OCI-LY7 (cell line): Measurements from ENCODE around the gene TAP1. TPM values are rescaled to one million over a fixed set of nuclear protein-coding genes. Genes with fewer than 3 reads are reported as not detected.
"Not testable (repeated sequence)": the region's sequence is repeated elsewhere in the genome, so short reads cannot be mapped to it uniquely, and the experiment has no call there.

Experiments
- BruUV-seq: library from RNA; stranded (reverse); fragments of 400-500 nt; replicated peaks from 2 replicates; lab custom pipeline; 2021; lab: Mats Ljungman, UMichigan
- CTCF ChIA-PET: fragments of 300-600 bp; sonication (Branson Sonifier 250); formaldehyde crosslinking; loops from one replicate; lab custom pipeline; 2022; ENCODE audit warnings: antibody characterized with exemption; ENCODE audit not compliant: unreplicated experiment; lab: Charles Lee
- POLR2A ChIA-PET: fragments of 300-600 bp; sonication (Branson Sonifier 250); formaldehyde crosslinking; loops from one replicate; lab custom pipeline; 2022; ENCODE audit warnings: antibody characterized with exemption; lab: Charles Lee
- DNase-seq: peaks from one replicate; pipeline ENCODE4 v3.0.0-alpha.2; 2015; ENCODE audit warnings: low spot score
- H2AFZ ChIP-seq: fragments of 200-600 bp; sonication (generic), shearing (Covaris generic); 2 replicates; pipeline ENCODE4 v1.6.1; 2014; ENCODE audit warnings: mild to moderate bottlenecking, antibody characterized with exemption, low read length, moderate library complexity
- H3K27ac ChIP-seq: fragments of 200-600 bp; sonication (generic); 2 replicates; pipeline ENCODE4 v1.5.1; 2014; ENCODE audit warnings: mixed run types, low read depth, mild to moderate bottlenecking, moderate library complexity, low read length, inconsistent platforms; ENCODE audit not compliant: poor library complexity, severe bottlenecking
- H3K36me3 ChIP-seq: fragments of 200-600 bp; sonication (generic); 2 replicates; pipeline ENCODE4 v1.6.1; 2014; ENCODE audit warnings: mild to moderate bottlenecking, antibody characterized with exemption, low read length, moderate library complexity, mixed read lengths; ENCODE audit not compliant: insufficient read depth
- H3K4me1 ChIP-seq: fragments of 200-600 bp; sonication (generic); 2 replicates; pipeline ENCODE4 v1.5.1; 2014; ENCODE audit warnings: mild to moderate bottlenecking, low read length; ENCODE audit not compliant: insufficient read depth, poor library complexity, severe bottlenecking
- H3K4me2 ChIP-seq: fragments of 200-600 bp; sonication (generic); 2 replicates; pipeline ENCODE4 v1.6.1; 2014; ENCODE audit warnings: mild to moderate bottlenecking, low read length
- H3K4me3 ChIP-seq: fragments of 200-600 bp; sonication (generic); 2 replicates; pipeline ENCODE4 v1.5.1; 2014; ENCODE audit warnings: mild to moderate bottlenecking, low read depth, low read length; ENCODE audit not compliant: poor library complexity, severe bottlenecking
- H3K79me2 ChIP-seq: fragments of 200-600 bp; sonication (generic); 2 replicates; pipeline ENCODE4 v1.6.1; 2016; ENCODE audit warnings: low read depth, mild to moderate bottlenecking, low read length, moderate library complexity, mixed read lengths; ENCODE audit not compliant: insufficient read depth
- H3K9me2 ChIP-seq: fragments of 200-600 bp; sonication (generic); 2 replicates; pipeline ENCODE4 v1.6.1; 2016; ENCODE audit warnings: mild to moderate bottlenecking, low read length, mixed read lengths; ENCODE audit not compliant: insufficient read depth
- H3K9me3 ChIP-seq: fragments of 200-600 bp; sonication (generic); 2 replicates; pipeline ENCODE4 v1.6.1; 2014; ENCODE audit warnings: mild to moderate bottlenecking, mixed run types, low read length, mixed read lengths
- H4K20me1 ChIP-seq: fragments of 200-600 bp; sonication (generic); 2 replicates; pipeline ENCODE4 v1.6.1; 2014; ENCODE audit warnings: mild to moderate bottlenecking, antibody characterized with exemption, low read length, moderate library complexity, mixed read lengths; ENCODE audit not compliant: insufficient read depth
- CTCF ChIP-seq: fragments of 200-600 bp; sonication (generic); conservative IDR thresholded peaks from 2 replicates; pipeline ENCODE4 v1.5.1; 2014; ENCODE audit warnings: mild to moderate bottlenecking, antibody characterized with exemption, low read length, moderate library complexity, mixed read lengths
- EZH2phosphoT487 ChIP-seq: fragments of 200-600 bp; sonication (generic); IDR thresholded peaks from 2 replicates; pipeline ENCODE4 v1.6.1; 2018; ENCODE audit warnings: low read depth, borderline replicate concordance, mild to moderate bottlenecking, mixed run types, antibody characterized with exemption, low read length, moderate library complexity, mixed read lengths
- intact Hi-C: fragments of 100-400 bp; cut with micrococcal nuclease; formaldehyde crosslinking; loops from one replicate; pipeline ENCODE4 v1.10.0; 2022; ENCODE audit not compliant: unreplicated experiment
- total RNA-seq, 2 experiments: library from RNA; depleted of rRNA in 1 of 2; stranded (reverse); fragments of >200 nt in 1 of 2; shearing (Covaris generic) in 1 of 2; gene quantifications; 2 replicates each; pipeline ENCODE4 v1.2.3, GENCODE V29; 2014 to 2022

The TAP1 gene
- total RNA-seq, 2 experiments from 2014 or later: 66.3 to 85.9 TPM

- intact Hi-C loops: no loop called here
- Histone ChIP-seq H3K36me3 (peaks cover 36% of the 10 kb centered on the region), H3K27ac (no peak overlapping the region), H3K79me2 (no peaks in the 10 kb centered on the region), H3K4me2 (no peak overlapping the region), H3K4me1 (peaks cover 13% of the 10 kb centered on the region), H3K4me3 (no peak overlapping the region), H3K9me3 (no peaks in the 10 kb centered on the region; the same call in 1 of the 2 replicates), H4K20me1 (no peaks in the 10 kb centered on the region), H3K9me2 (no peaks in the 10 kb centered on the region), H2AFZ (no peak overlapping the region)
- DNase-seq: peak; percentile 40
- ChIA-PET CTCF (no interaction called here), POLR2A (interaction anchor here (0.7 kb wide), 1 partner anchor 121 kb away, joined by 4 read pairs; no protein-coding TSS in a partner anchor)
- no TSS peak for BruUV-seq
- TF ChIP-seq CTCF: no peak
- no peak for TF ChIP-seq EZH2phosphoT487
These were observed 46.4 kb downstream of the TAP1 start for GRCh38 chr6:32807020-32807580.

DNA sequence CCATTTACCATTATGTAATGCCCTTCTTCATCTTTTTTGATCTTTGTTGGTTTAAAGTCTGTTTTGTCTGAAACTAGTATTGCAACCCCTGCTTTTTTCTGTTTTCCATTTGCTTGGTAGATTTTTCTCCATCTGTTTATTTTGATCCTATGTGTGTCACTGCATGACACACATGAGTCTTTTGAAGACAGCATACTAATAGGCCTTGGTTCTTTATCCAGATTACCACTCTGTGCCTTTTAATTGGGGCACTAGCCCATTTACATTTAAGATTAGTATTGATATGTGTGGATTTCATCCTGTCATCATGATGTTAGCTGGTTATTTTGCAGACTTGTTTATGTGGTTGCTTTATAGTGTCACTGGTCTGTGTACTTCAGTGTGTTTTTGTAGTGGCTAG is 48.1 kb downstream of the TAP1 start:
- Histone ChIP-seq H3K4me1 (peaks cover 12% of the 10 kb centered on the region), H3K36me3 (peaks cover 31% of the 10 kb centered on the region)
- BruUV-seq, H2AFZ ChIP-seq, H3K79me2 ChIP-seq, H3K9me2 ChIP-seq, H3K27ac ChIP-seq, intact Hi-C loops, H3K4me3 ChIP-seq, H4K20me1 ChIP-seq, H3K9me3 ChIP-seq, DNase-seq, CTCF ChIA-PET, H3K4me2 ChIP-seq: not testable (repeated sequence)
- POLR2A ChIA-PET: interaction anchor here (1.0 kb wide), 1 partner anchor 33 kb away, joined by 3 read pairs; the partner anchor contains the start of gene TAP2

DNA sequence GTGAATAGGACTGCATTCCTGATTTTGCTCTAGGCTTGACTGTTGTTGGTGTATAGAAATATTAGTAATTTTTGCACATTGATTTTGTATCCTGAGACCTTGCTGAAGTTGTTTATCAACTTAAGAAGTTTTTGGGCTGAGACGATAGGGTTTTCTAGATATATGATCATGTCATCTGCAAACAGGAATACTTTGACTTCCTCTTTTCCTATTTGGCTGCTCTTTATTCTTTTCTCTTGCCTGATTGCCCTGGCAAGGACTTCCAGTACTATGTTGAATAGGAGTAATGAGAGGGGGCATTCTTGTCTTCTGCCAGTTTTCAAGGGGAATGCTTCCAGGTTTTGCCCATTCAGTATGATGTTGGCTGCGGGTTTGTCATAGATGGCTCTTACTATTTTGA is 50.1 kb downstream of the TAP1 start:
- no peak overlapping the region for H3K4me3 ChIP-seq
- H3K4me1 ChIP-seq: peaks cover 13% of the 10 kb centered on the region
- no peaks in the 10 kb centered on the region for H3K79me2 ChIP-seq
- H3K27ac ChIP-seq: no peak overlapping the region
- H3K9me3 ChIP-seq: peaks cover 17% of the 10 kb centered on the region; the same call in 1 of the 2 replicates
- no peak for TF ChIP-seq EZH2phosphoT487
- TF ChIP-seq CTCF: no peak
- intact Hi-C loops: no loop called here
- POLR2A ChIA-PET: interaction anchor here (0.6 kb wide), 1 partner anchor 20 kb away, joined by 5 read pairs; no protein-coding TSS in a partner anchor
- BruUV-seq: no TSS peak
- CTCF ChIA-PET: no interaction called here
- no peak overlapping the region for H3K4me2 ChIP-seq
- H3K9me2 ChIP-seq: no peaks in the 10 kb centered on the region
- H2AFZ ChIP-seq: no peak overlapping the region
- DNase-seq: no peak
- peaks cover 21% of the 10 kb centered on the region for H3K36me3 ChIP-seq
- no peaks in the 10 kb centered on the region for H4K20me1 ChIP-seq
